H54 (cell line): ENCODE measurements around the gene TBC1D17.

Source experiments
- DNase-seq: peaks from one replicate; pipeline ENCODE4 v3.0.0; 2011; ENCODE audit warnings: low spot score, mixed read lengths; ENCODE audit not compliant: insufficient read length
- FAIRE-seq: peaks from 3 replicates; lab custom pipeline; 2011; peaks lifted over from hg19 to GRCh38; lab: Jason Lieb, UNC
- POLR2A ChIP-seq: IDR thresholded peaks from 2 replicates; pipeline ENCODE4 v1.6.1; 2011; ENCODE audit warnings: low read depth, mild to moderate bottlenecking, low read length

Gene TBC1D17

DNA sequence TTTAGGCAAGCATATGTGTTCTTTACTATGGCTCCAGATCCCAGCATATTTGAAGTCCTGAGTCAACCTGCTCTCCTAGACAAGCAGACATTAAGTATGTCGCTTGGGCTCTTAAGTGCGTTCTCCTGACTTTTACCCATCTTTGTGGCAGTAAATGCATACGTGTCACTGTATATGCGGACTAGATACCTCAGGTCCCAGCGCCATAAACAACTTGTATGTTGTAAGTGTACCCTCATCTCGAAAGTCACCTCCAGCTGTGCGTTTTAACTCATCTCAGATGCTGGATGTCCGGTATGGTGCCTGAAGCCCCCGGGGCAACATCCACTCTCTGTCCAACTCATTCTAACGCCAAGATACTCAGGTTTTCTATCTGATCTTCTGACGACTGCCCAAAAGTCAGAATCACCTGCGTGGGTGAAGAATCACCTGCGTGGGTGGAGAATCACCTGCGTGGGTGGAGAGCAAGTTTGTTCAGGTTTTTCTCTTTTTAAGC is 24.8 kb upstream of the TBC1D17 start:
- no peak for DNase-seq
- no peak for FAIRE-seq
- no peak for TF ChIP-seq POLR2A

DNA sequence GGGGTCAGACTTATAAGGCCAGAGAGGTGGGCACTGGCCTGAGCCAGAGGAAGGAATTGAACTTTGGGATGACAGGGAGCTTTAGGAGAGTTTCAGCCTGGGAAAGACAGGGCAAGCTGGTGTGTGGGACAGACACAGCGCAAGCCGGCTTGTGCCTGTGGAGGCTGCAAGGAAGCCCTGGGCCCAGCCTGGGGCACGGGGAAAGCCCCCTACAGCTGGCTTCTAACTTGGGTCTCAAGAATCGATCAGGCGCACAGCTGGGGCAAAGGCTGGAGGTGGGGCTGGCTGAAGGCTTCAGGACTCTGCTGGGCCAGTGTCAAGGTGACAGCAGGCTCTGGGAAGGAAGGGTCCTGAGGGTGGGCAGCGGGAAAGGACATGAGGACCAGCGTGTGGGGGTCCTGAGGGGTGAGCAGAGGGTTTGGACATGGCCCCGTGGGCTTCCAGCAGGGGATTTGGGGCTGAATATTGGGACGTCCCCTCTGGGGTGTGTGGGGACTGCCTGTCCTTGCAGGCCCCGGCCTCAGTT is 23.6 kb upstream of the TBC1D17 start:
- DNase-seq = no peak
- FAIRE-seq = no peak
- TF ChIP-seq POLR2A = no peak

DNA sequence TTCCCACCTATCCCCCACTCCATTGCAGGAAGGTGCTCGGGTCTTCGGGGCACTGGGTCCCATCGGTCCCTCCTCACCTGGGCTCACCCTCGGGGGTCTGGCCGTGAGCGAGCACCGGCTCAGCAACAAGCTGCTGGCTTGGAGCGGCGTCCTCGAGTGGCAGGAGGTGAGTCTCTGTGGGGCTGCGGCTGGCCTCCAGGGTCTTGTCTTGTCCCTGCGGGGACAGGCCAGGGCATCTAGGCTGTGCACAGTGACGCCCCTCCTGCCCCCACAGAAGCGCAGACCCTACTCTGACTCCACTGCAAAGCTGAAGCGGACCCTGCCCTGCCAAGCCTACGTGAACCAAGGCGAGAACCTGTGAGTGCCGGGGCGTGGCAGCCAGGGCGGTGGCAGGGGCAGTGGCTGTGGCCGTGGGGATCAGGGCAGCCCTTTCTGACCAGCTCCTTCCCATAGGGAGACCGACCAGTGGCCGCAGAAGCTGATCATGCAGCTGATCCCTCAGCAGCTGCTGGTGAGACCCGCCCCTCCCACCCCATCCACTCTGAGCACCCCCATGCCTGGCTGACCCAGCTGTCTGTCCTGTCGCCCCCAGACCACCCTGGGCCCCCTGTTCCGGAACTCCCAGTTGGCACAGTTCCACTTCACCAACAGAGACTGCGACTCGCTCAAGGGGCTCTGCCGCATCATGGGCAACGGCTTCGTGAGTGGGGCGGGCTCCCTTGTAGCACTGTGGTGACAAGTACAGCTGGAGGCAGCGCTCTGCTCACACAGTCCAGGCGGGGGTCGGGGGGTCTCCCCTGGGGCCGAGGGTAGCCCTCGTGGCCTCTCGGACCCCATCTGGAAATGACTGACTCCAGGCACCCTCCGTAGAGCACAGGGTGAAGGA is 22.9 kb upstream of the TBC1D17 start:
- FAIRE-seq (no peak), DNase-seq (no peak)
- TF ChIP-seq POLR2A = no peak

DNA sequence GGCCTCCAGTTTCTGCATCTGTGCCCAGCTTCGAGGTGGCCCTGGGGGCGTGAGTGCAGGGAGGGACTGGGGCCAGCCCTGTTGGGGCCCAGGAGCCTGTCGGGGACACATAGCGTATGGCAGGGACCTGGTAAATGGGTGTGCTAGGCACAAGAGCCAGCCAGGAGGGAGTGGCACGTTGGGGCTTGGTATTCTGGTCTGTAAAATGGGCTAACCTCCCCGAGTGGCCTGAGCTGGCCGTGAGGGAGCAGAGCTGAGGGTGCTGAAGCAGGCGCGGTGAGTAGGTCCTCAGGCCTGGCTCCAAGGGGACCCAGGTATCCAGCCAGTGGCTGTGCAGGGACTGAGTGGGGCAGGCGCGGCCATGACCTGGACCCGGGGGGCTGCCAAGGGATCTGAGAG is 22.2 kb upstream of the TBC1D17 start:
- no peak for FAIRE-seq
- no peak for TF ChIP-seq POLR2A
- no peak for DNase-seq

DNA sequence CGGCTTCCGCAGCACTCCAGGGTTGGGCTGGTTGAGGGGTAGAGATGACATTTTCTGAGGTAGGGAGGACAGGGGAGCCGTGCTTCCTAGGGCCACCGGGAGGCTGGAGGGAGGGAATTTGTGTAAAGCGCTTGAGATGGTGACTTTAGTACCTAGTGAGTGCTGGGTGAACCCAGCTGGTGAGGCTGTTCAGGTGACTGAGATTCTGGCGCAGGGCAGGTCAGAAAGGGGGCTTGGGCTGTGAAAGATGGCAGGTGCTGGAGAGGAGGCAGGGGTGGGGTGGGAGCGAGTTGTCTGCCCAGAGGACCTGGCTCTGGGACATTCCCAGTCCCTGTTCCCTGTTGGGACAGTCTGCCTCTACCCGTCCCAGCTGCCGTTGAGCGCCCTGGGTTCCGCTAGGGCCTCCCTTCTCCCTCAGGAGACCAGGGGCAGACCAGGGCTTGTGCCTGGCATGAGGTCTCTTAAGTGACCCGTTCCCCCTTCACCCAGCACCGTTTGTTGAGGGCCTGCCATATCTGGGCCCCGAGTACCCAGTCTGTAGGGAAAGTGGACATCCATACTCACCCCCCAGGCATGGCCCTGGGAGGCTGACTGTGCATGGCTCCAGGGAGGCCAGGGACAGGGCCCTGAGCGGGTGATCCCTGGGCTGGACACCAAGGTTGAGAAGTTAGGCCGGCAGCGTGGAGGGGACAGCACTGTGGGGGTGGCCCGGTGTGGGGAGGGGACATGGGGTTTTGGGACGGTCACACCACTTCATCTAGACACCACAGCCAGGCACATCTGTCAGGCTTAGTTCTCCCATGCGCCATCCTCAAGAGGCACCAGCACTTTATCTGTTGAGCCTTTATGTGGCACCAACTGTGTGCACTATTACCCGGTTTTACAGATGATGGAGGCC is 21.6 kb upstream of the TBC1D17 start:
- DNase-seq = no peak
- no peak for FAIRE-seq
- TF ChIP-seq POLR2A = no peak

DNA sequence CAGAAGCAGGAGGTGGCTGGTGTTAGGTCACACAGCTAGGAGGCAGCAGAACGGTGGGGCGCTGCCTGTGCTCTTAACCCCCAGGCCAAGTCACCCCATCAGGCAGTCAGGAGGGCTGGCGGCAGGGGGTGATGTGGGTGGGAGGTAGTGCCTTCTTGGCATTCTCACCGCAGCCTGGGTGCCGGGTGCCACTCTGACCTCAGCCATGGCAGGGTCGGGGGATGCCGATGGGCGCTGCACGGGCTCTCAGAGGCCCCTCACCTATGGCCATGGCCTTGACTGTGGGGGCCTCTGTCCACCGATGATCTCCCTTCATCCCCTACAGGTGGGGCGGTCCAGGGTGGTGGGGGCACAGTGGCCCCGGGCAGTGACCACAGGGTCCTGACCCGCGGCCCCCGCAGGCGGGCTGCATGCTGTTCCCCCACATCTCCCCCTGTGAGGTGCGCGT is 20.9 kb upstream of the TBC1D17 start:
- no peak for TF ChIP-seq POLR2A
- DNase-seq = no peak
- no peak for FAIRE-seq

DNA sequence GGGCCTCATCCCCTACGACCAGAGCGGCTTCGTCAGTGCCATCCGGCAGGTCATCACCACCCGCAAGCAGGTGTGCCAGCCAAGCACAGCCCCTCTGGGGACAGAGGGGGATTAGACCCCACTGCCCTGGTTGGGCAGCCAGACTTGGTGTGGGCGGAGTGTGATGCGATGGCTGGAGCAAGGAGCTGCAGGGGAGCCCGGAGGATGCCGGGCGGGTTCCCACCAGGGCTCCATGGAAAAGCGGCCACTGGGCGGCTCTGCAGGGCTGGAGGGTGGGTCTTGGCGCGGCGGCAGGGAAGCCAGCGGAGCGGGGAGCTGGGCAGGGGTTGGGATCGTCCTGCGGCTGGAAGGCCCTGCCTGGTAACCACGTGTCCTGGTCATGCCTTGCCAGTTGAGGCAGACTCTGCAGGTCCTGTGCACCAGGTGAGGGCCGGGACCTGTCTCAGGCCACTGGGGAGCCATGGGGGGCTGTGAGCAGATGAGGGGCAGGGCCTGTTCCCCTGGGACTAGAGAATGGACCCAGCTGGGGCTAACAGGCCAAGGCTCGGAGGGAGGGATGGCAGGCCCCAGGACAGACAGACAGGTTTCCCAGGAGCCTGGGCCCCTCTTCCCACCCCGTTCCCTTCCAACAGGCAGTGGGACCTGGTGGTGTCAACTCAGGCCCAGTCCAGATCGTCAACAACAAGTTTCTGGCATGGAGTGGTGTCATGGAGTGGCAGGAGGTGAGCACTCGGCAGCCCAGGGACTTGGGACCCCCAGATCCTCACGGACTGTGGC is 20.3 kb upstream of the TBC1D17 start:
- FAIRE-seq (no peak), DNase-seq (no peak)
- TF ChIP-seq POLR2A = no peak

DNA sequence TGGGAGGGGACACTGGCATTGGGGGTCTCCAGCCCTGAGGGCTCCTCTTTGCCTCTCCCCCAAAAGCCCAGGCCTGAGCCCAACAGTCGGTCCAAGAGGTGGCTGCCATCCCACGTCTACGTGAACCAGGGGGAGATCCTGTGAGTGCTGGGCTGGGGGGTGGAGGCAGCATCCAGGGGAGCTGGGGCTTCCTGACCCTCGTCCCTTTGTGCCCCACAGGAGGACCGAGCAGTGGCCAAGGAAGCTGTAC is 19.7 kb upstream of the TBC1D17 start:
- no peak for DNase-seq
- no peak for TF ChIP-seq POLR2A
- no peak for FAIRE-seq

DNA sequence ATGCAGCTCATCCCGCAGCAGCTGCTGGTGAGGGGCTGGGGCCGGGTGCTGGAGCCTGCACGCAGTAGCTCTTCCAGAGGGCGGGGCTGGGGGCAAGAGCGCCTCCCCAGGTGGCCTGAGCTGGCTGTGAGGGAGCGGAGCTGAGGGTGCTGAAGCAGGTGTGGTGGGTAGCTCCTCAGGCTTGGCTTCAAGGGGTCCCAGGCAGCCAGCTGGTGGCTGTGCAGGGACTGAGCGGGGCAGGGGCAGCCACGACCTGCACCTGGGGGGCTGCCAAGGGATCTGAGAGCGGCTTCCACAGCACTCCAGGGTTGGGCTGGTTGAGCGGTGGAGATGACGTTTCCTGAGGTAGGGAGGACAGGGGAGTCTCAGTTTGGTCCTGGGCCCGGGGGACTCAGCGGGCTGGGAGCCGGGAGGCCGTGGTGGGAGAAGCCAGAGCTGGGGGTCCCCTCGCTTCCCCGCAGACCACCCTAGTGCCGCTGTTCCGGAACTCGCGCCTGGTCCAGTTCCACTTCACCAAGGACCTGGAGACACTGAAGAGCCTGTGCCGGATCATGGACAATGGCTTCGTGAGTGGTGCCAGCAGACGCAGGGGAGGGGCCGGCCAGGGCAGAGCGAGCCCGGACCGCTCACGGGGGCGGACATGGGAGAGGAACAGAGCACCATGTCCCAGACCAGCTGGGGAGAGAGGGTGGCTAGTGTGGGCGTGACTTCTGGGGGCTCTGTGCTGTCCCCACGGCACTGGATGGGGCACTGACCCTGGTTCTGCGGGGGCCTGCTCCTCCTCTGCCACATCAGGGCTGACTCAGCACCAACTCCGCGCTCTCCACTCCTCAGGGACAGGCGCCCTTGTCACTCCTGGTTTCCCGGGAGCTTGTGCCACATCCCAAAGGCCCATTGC is 19.2 kb upstream of the TBC1D17 start:
- DNase-seq (no peak), FAIRE-seq (no peak)
- TF ChIP-seq POLR2A = no peak

DNA sequence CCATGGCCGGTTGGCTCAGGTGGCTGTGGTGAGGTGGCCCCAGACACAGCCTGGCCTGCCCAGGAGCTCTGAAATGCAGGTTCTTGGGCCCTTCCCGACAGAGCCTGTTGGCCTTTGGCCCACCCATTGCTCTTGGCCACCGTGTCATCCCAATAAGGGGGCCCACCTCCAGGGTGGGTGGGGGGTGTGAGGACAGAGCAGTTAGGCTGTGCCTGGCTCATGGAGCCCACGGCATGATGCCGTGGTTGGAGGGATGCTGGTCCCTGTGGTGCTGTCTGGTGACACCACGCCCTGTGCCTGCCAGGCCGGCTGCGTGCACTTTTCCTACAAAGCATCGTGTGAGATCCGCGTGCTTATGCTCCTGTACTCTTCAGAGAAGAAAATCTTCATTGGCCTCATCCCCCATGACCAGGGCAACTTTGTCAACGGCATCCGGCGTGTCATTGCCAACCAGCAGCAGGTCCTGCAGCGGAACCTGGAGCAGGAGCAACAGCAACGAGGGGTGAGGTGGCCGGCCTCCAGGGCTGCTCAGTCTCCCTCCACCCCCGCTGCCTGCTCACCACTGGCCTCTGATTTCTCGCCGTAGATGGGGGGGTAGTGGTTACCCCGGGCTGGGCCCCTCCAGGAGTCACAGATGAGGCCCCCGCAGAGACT is 17.7 kb upstream of the TBC1D17 start:
- no peak for TF ChIP-seq POLR2A
- DNase-seq = no peak
- no peak for FAIRE-seq

DNA sequence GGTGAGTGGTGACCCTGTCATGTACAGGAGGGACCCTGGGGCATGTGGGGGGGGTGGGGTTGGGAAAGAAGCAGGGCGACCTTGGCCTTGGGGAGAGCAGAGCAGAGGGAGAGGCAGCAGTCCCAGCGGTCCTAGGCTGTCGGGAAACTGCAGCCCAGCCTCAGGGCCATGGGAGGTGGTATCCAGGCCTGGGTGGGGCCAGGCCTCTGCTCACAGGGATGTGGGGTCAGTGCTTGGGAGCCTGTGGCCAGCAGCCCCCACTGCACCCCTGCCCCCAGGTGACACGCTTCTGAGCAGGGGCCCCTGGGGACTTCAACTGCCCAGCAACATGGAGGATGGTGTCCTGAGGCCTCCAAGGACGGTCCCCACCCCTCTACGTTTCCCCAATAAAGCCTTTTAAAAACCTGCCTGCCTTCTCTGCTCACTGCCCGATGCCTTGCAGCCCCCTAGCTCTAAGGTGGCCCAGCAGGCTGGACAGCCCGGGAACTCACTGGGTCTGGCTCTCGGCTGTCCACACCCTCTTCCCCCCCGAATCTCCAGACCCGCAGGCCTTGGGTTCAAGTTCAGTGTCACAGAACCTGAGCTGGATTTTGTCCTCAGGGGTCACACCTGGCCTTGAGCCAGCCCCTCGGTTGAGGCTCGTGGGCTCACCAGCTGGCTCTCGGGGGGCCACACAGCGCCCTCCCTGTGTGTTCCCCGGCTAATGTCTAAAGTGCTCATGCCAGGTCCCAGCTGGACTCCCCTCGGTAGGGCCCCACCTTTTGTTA is 17.0 kb upstream of the TBC1D17 start:
- FAIRE-seq (no peak), DNase-seq (no peak)
- TF ChIP-seq POLR2A = no peak

DNA sequence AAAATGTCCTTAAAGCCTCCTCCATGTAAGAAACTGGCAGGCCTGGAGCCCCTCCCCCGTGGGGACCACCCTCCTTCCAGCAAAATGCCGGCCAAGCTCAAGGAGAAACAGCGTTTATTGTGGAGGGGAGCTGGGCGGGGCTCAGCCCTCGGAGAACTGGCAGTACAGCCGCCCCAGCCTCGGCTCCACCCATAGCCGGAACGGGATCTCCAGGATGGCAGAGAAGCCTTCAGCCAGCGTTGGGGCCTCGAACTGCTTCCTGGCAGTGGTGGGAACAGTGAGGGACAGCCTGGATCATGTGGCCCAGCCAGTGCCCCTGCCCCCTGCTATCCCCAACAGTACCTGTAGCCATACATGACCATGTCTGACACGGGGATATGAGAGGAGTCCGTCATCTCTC is 16.4 kb upstream of the TBC1D17 start:
- DNase-seq = no peak
- no peak for TF ChIP-seq POLR2A
- no peak for FAIRE-seq
